ENCODE data around the gene CD300E. TPM values are rescaled to one million over a fixed set of nuclear protein-coding genes. Genes with fewer than 3 reads are reported as not detected.

CD300E gene
- total and polyA plus RNA-seq, 2 of the 4 experiments (the other 2 are of a cell fraction) = not detected

DNA sequence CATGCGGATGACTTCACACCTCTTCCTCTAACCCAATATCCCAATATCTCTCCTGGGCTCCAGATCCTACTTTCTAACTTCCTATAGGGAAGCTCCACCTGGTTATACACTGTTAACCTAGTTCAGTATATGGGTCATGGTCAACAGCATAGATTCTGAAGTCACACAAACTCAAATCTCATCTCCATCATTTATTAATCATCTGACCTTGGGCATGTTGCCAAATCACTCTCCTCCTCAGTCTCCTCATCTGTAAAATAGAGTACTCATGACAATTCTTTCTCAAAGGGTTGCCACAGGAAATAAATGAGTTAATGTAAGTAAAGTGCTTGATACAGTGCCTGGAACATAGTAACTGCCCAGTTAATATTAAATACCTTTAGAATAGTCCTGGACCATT, 593 bp upstream of the CD300E start:
- no peak for ATAC-seq (ENCODE audit: low read depth)
- BruUV-seq (replicated peaks) = no TSS peak

More for the DNA sequence above, 593 bp upstream of the CD300E start:
- in situ Hi-C loops (cut with MboI; ENCODE audit: low sequenced_read_pairs) = no loop called here
- Histone ChIP-seq H3K4ac (ENCODE audit: low read depth, low read length) (no peak overlapping the region), H2AFZ (replicated peaks; ENCODE audit: low read length, poor library complexity) (no peak overlapping the region), H4K91ac (ENCODE audit: insufficient read depth, low read depth, low read length) (no peak overlapping the region), H2BK120ac (ENCODE audit: low read depth, low read length) (no peak overlapping the region), H3K9ac (ENCODE audit: low read depth, low read length) (no peak overlapping the region), H3K4me2 (ENCODE audit: low read depth, low read length) (no peak overlapping the region), H3K79me1 (ENCODE audit: low read depth in 1 of 2, low read length in 2 of 2) (no peaks in the 10 kb centered on the region), H3K23ac (ENCODE audit: low read depth, low read length) (no peak overlapping the region), H3K27ac (ENCODE audit: insufficient read depth, low read length) (no peak overlapping the region), H3K9me3 (ENCODE audit: control insufficient read depth, insufficient read depth, low read length) (peaks cover 7% of the 10 kb centered on the region), H3K4me3 (ENCODE audit: insufficient read depth, low read depth, low read length) (no peak overlapping the region), H3K4me1 (ENCODE audit: control insufficient read depth, insufficient read depth, low read length) (no peaks in the 10 kb centered on the region), H3K14ac (replicated peaks; ENCODE audit: low read depth, low read length) (no peak overlapping the region), H2AK5ac (ENCODE audit: low read depth, low read length) (no peak overlapping the region), H3K27me3 (ENCODE audit: control insufficient read depth, insufficient read depth, low read length) (no peaks in the 10 kb centered on the region), H3K9me1 (ENCODE audit: insufficient read depth, low read length) (no peaks in the 10 kb centered on the region), H4K5ac (ENCODE audit: low read depth, low read length) (no peak overlapping the region), H2BK5ac (ENCODE audit: low read depth, low read length, poor library complexity, severe bottlenecking) (no peak overlapping the region), H3K56ac (ENCODE audit: extremely low read depth, insufficient read depth, low read length) (no peak overlapping the region), H2AK9ac (replicated peaks; ENCODE audit: low read depth, low read length, poor library complexity) (no peak overlapping the region), H3K36me3 (ENCODE audit: control insufficient read depth, insufficient read depth, low read length) (no peaks in the 10 kb centered on the region), H4K8ac (ENCODE audit: low read depth in 2 of 2, low read length in 2 of 2) (no peak overlapping the region), H3K18ac (ENCODE audit: low read depth, low read length) (no peak overlapping the region), H2BK15ac (ENCODE audit: low read depth, low read length) (no peak overlapping the region), H4K20me1 (ENCODE audit: insufficient read depth, low read length) (no peaks in the 10 kb centered on the region), H2BK20ac (ENCODE audit: low read depth, low read length) (no peak overlapping the region)
- dilution Hi-C loops (cut with HindIII; ENCODE audit: low sequenced_read_pairs, unreplicated experiment) = no loop called here
- ChIA-PET CTCF (no interaction called here), POLR2A (ENCODE audit: unreplicated experiment) (no interaction called here)
- intact Hi-C loops (cut with micrococcal nuclease) = no loop called here
- no peak for DNase-seq
- TF ChIP-seq, protein P1, sequence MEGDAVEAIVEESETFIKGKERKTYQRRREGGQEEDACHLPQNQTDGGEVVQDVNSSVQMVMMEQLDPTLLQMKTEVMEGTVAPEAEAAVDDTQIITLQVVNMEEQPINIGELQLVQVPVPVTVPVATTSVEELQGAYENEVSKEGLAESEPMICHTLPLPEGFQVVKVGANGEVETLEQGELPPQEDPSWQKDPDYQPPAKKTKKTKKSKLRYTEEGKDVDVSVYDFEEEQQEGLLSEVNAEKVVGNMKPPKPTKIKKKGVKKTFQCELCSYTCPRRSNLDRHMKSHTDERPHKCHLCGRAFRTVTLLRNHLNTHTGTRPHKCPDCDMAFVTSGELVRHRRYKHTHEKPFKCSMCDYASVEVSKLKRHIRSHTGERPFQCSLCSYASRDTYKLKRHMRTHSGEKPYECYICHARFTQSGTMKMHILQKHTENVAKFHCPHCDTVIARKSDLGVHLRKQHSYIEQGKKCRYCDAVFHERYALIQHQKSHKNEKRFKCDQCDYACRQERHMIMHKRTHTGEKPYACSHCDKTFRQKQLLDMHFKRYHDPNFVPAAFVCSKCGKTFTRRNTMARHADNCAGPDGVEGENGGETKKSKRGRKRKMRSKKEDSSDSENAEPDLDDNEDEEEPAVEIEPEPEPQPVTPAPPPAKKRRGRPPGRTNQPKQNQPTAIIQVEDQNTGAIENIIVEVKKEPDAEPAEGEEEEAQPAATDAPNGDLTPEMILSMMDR (conservative IDR thresholded peaks at IDR 0.05; ENCODE audit: low read depth, low read length) = no peak
- TF ChIP-seq MAZ (IDR thresholded peaks at IDR 0.05; ENCODE audit: borderline replicate concordance, low read depth, low read length) (no peak), RAD21 (IDR thresholded peaks at IDR 0.05; ENCODE audit: low read length) (no peak), FOS (IDR thresholded peaks at IDR 0.05; ENCODE audit: low read depth, low read length) (no peak), SMC3 (IDR thresholded peaks at IDR 0.05; ENCODE audit: low read depth, low read length) (no peak), BHLHE40 (IDR thresholded peaks at IDR 0.05; ENCODE audit: low read depth, low read length) (no peak), CHD1 (IDR thresholded peaks at IDR 0.05; ENCODE audit: low read depth, low read length) (no peak), NFE2L2 (IDR thresholded peaks at IDR 0.05; ENCODE audit: low read depth, low read length) (no peak), MXI1 (IDR thresholded peaks at IDR 0.05; ENCODE audit: borderline replicate concordance, low read depth, low read length) (no peak), MAFK (IDR thresholded peaks at IDR 0.05; ENCODE audit: low read depth, low read length) (no peak), CEBPB (IDR thresholded peaks at IDR 0.05; ENCODE audit: low read depth, low read length) (no peak), RCOR1 (IDR thresholded peaks at IDR 0.05; ENCODE audit: insufficient replicate concordance, low read length) (no peak), POLR2A (IDR thresholded peaks at IDR 0.05; ENCODE audit: low read depth, low read length) (no peak), RFX5 (IDR thresholded peaks at IDR 0.05; ENCODE audit: low read depth, low read length) (no peak)
- TF ChIP-seq, protein P2, sequence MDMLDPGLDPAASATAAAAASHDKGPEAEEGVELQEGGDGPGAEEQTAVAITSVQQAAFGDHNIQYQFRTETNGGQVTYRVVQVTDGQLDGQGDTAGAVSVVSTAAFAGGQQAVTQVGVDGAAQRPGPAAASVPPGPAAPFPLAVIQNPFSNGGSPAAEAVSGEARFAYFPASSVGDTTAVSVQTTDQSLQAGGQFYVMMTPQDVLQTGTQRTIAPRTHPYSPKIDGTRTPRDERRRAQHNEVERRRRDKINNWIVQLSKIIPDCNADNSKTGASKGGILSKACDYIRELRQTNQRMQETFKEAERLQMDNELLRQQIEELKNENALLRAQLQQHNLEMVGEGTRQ (IDR thresholded peaks at IDR 0.05; ENCODE audit: low read depth, low read length) = no peak
- 83% methylated on average over 1 of the region's 1 CpG; no CpG with 5 or more reads in 1 of the 2 experiments for WGBS, 2 experiments (ENCODE audit: extremely low coverage in 2 of 2, insufficient read length in 1 of 2)
